ENCODE data around the gene LCLAT1. TPM values are rescaled to one million over a fixed set of nuclear protein-coding genes. Genes with fewer than 3 reads are reported as not detected.

LCLAT1 gene
- total RNA-seq: 14.6 TPM

- H3K9me3 ChIP-seq (ENCODE audit: low read depth, low read length): no peaks in the 10 kb centered on the region
- peak within 1 kb of the TSS; percentile 92 for H3K4me3 ChIP-seq (ENCODE audit: low read length)
- peaks cover 21% of the 10 kb centered on the region for H3K4me1 ChIP-seq (ENCODE audit: insufficient read depth, low read length)
- H3K27me3 ChIP-seq (ENCODE audit: insufficient read depth, low read length): no peaks in the 10 kb centered on the region
Observed at GRCh38 chr2:30447149-30448045, at the start of gene LCLAT1. Gene LCLAT1 (plus strand): TSS chr2:30447246. CDS start chr2:30525591, 78,345 bp downstream.

- Histone ChIP-seq H3K4me3 (ENCODE audit: low read length) (no peak overlapping the region), H3K4me1 (ENCODE audit: insufficient read depth, low read length) (no peaks in the 10 kb centered on the region), H3K9me3 (ENCODE audit: low read depth, low read length) (no peaks in the 10 kb centered on the region), H3K27me3 (ENCODE audit: insufficient read depth, low read length) (no peaks in the 10 kb centered on the region)
Observed at GRCh38 chr2:30398084-30398873, 48.8 kb upstream of the LCLAT1 start.

GRCh38 chr2:30400151-30400954 is 46.7 kb upstream of the LCLAT1 start:
- Histone ChIP-seq H3K27me3 (ENCODE audit: insufficient read depth, low read length) (no peaks in the 10 kb centered on the region), H3K4me3 (ENCODE audit: low read length) (no peak overlapping the region), H3K4me1 (ENCODE audit: insufficient read depth, low read length) (no peaks in the 10 kb centered on the region), H3K9me3 (ENCODE audit: low read depth, low read length) (no peaks in the 10 kb centered on the region)

GRCh38 chr2:30402441-30403182 is 44.4 kb upstream of the LCLAT1 start:
- Histone ChIP-seq H3K4me1 (ENCODE audit: insufficient read depth, low read length) (no peaks in the 10 kb centered on the region), H3K4me3 (ENCODE audit: low read length) (no peak overlapping the region), H3K27me3 (ENCODE audit: insufficient read depth, low read length) (no peaks in the 10 kb centered on the region), H3K9me3 (ENCODE audit: low read depth, low read length) (no peaks in the 10 kb centered on the region)

GRCh38 chr2:30403592-30404312 is 43.3 kb upstream of the LCLAT1 start:
- Histone ChIP-seq H3K4me3 (ENCODE audit: low read length) (no peak overlapping the region), H3K27me3 (ENCODE audit: insufficient read depth, low read length) (no peaks in the 10 kb centered on the region), H3K9me3 (ENCODE audit: low read depth, low read length) (no peaks in the 10 kb centered on the region), H3K4me1 (ENCODE audit: insufficient read depth, low read length) (no peaks in the 10 kb centered on the region)

- no peaks in the 10 kb centered on the region for H3K4me1 ChIP-seq (ENCODE audit: insufficient read depth, low read length)
- no peaks in the 10 kb centered on the region for H3K27me3 ChIP-seq (ENCODE audit: insufficient read depth, low read length)
Observed at GRCh38 chr2:30404319-30405259, 42.5 kb upstream of the LCLAT1 start.

GRCh38 chr2:30405260-30405605 is 41.8 kb upstream of the LCLAT1 start:
- Histone ChIP-seq H3K27me3 (ENCODE audit: insufficient read depth, low read length) (no peaks in the 10 kb centered on the region), H3K4me3 (ENCODE audit: low read length) (no peak overlapping the region), H3K4me1 (ENCODE audit: insufficient read depth, low read length) (no peaks in the 10 kb centered on the region)

More at GRCh38 chr2:30404319-30405259, 42.5 kb upstream of the LCLAT1 start:
- Histone ChIP-seq H3K9me3 (ENCODE audit: low read depth, low read length) (no peaks in the 10 kb centered on the region), H3K4me3 (ENCODE audit: low read length) (no peak overlapping the region)

GRCh38 chr2:30406853-30407252 is 40.2 kb upstream of the LCLAT1 start:
- Histone ChIP-seq H3K4me3 (ENCODE audit: low read length) (no peak overlapping the region), H3K4me1 (ENCODE audit: insufficient read depth, low read length) (no peaks in the 10 kb centered on the region), H3K9me3 (ENCODE audit: low read depth, low read length) (no peaks in the 10 kb centered on the region), H3K27me3 (ENCODE audit: insufficient read depth, low read length) (no peaks in the 10 kb centered on the region)

More at GRCh38 chr2:30405260-30405605, 41.8 kb upstream of the LCLAT1 start:
- no peaks in the 10 kb centered on the region for H3K9me3 ChIP-seq (ENCODE audit: low read depth, low read length)

- H3K27me3 ChIP-seq (ENCODE audit: insufficient read depth, low read length): no peaks in the 10 kb centered on the region
- no peak overlapping the region for H3K4me3 ChIP-seq (ENCODE audit: low read length)
- no peaks in the 10 kb centered on the region for H3K4me1 ChIP-seq (ENCODE audit: insufficient read depth, low read length)
- no peaks in the 10 kb centered on the region for H3K9me3 ChIP-seq (ENCODE audit: low read depth, low read length)
Observed at GRCh38 chr2:30408961-30409387, 38.1 kb upstream of the LCLAT1 start.

GRCh38 chr2:30410217-30410616 is 36.8 kb upstream of the LCLAT1 start:
- H3K4me1 ChIP-seq (ENCODE audit: insufficient read depth, low read length): no peaks in the 10 kb centered on the region
- no peak overlapping the region for H3K4me3 ChIP-seq (ENCODE audit: low read length)
- no peaks in the 10 kb centered on the region for H3K27me3 ChIP-seq (ENCODE audit: insufficient read depth, low read length)
- no peaks in the 10 kb centered on the region for H3K9me3 ChIP-seq (ENCODE audit: low read depth, low read length)

GRCh38 chr2:30412047-30412683 is 34.9 kb upstream of the LCLAT1 start:
- no peaks in the 10 kb centered on the region for H3K4me1 ChIP-seq (ENCODE audit: insufficient read depth, low read length)

GRCh38 chr2:30412684-30413570 is 34.1 kb upstream of the LCLAT1 start:
- Histone ChIP-seq H3K27me3 (ENCODE audit: insufficient read depth, low read length) (no peaks in the 10 kb centered on the region), H3K4me3 (ENCODE audit: low read length) (no peak overlapping the region), H3K4me1 (ENCODE audit: insufficient read depth, low read length) (no peaks in the 10 kb centered on the region), H3K9me3 (ENCODE audit: low read depth, low read length) (no peaks in the 10 kb centered on the region)

More at GRCh38 chr2:30412047-30412683, 34.9 kb upstream of the LCLAT1 start:
- Histone ChIP-seq H3K27me3 (ENCODE audit: insufficient read depth, low read length) (no peaks in the 10 kb centered on the region), H3K4me3 (ENCODE audit: low read length) (no peak overlapping the region), H3K9me3 (ENCODE audit: low read depth, low read length) (no peaks in the 10 kb centered on the region)
